Muscle of back (tissue), 11 donors: ENCODE measurements around the gene REN. TPM values are rescaled to one million over a fixed set of nuclear protein-coding genes. Genes with fewer than 3 reads are reported as not detected.

ENCODE experiments used
- DNase-seq, 3 donors: peaks; one replicate each; pipeline versions ENCODE4 v3.0.0 to v3.0.0-alpha.2; 2013
- polyA plus RNA-seq, 10 donors: library from polyadenylated mRNA; unstranded; fragments of 120-200 nt; gene quantifications; one replicate each; pipeline ENCODE4 v1.2.1, GENCODE V29; 2013; ENCODE audit not compliant: insufficient read length in 10 of 10

Gene REN
- polyA plus RNA-seq, 10 donors: 0.18 to 0.20 TPM; not detected in 8

- no peak for DNase-seq
Observed at GRCh38 chr1:204154568-204155255, 11.4 kb downstream of the REN start.

GRCh38 chr1:204153667-204154066, 12.5 kb downstream of the REN start:
- no peak for DNase-seq

- DNase-seq: peak in 1 of 3 donors; percentile 54
Observed at GRCh38 chr1:204152310-204153044, 13.7 kb downstream of the REN start.

GRCh38 chr1:204151552-204152309, 14.4 kb downstream of the REN start, which contains the start of gene ETNK2:
Gene ETNK2 (minus strand): TSS chr1:204152044. CDS start chr1:204151852, 192 bp downstream.
- peak in 2 of 3 donors; percentile 51 to 84 for DNase-seq

- DNase-seq: peak in 1 of 3 donors; percentile 61
Observed at GRCh38 chr1:204150702-204151551, 15.2 kb downstream of the REN start.

- DNase-seq: peak in 1 of 3 donors; percentile 27
Observed at GRCh38 chr1:204149635-204150565, 16.2 kb downstream of the REN start.

GRCh38 chr1:204149107-204149506, 17.0 kb downstream of the REN start:
- DNase-seq: no peak

- no peak for DNase-seq
Observed at GRCh38 chr1:204147406-204148383, 18.4 kb downstream of the REN start.

- DNase-seq: no peak
Observed at GRCh38 chr1:204146965-204147364, 19.2 kb downstream of the REN start.

- DNase-seq: no peak
Observed at GRCh38 chr1:204146309-204146708, 19.8 kb downstream of the REN start.

GRCh38 chr1:204145033-204145504, 21.1 kb downstream of the REN start:
- DNase-seq: no peak

GRCh38 chr1:204143276-204144041, 22.7 kb downstream of the REN start:
- DNase-seq: no peak

GRCh38 chr1:204142032-204142974, 23.8 kb downstream of the REN start:
- no peak for DNase-seq

GRCh38 chr1:204141131-204141530, 25.0 kb downstream of the REN start:
- no peak for DNase-seq

GRCh38 chr1:204139952-204140351, 26.2 kb downstream of the REN start:
- no peak for DNase-seq

GRCh38 chr1:204139088-204139487, 27.0 kb downstream of the REN start:
- no peak for DNase-seq

GRCh38 chr1:204136814-204137213, 29.3 kb downstream of the REN start:
- no peak for DNase-seq
